ENCODE measurements around the gene SLC9A9. TPM values are rescaled to one million over a fixed set of nuclear protein-coding genes. Genes with fewer than 3 reads are reported as not detected.
"Not testable (repeated sequence)": the region's sequence is repeated elsewhere in the genome, so short reads cannot be mapped to it uniquely, and the experiment has no call there.

SLC9A9 gene
- total RNA-seq, 3 donors from 2014 or later (not counting 1 experiment from before 2014, with no cell fraction given): 24.0 to 29.1 (median 27.2) TPM

GRCh38 chr3:143283432-143284128, 564.7 kb downstream of the SLC9A9 start:
- Histone ChIP-seq H3K9me3 (ENCODE audit: control insufficient read depth, insufficient read depth, low read length) (no peaks in the 10 kb centered on the region), H3K4me3 (ENCODE audit: low read length) (no peak overlapping the region), H3K4me1 (ENCODE audit: control insufficient read depth, insufficient read depth, low read length) (peaks cover 51% of the 10 kb centered on the region), H3K27ac (ENCODE audit: low read length) (peak overlapping the region; percentile 88), H3K36me3 (ENCODE audit: control insufficient read depth, insufficient read depth, low read length) (no peaks in the 10 kb centered on the region), H3K27me3 (ENCODE audit: control insufficient read depth, insufficient read depth, low read length) (no peaks in the 10 kb centered on the region)
- intact Hi-C loops (cut with micrococcal nuclease): no loop called here
- Mint-ChIP-seq H3K27ac (peak overlapping the region; percentile 91 to 98), H3K27me3 (ENCODE audit: low read depth in 2 of 2) (no peaks in the 10 kb centered on the region), H3K9me3 (no peaks in the 10 kb centered on the region), H3K4me1 (peaks cover 80% of the 10 kb centered on the region in 2 donors), H3K4me3 (no peak overlapping the region), H3K36me3 (no peaks in the 10 kb centered on the region)
- 100% methylated on average over 1 of the region's 4 CpGs for WGBS (ENCODE audit: insufficient coverage)
- no peak for DNase-seq
- TF ChIP-seq, protein P1, sequence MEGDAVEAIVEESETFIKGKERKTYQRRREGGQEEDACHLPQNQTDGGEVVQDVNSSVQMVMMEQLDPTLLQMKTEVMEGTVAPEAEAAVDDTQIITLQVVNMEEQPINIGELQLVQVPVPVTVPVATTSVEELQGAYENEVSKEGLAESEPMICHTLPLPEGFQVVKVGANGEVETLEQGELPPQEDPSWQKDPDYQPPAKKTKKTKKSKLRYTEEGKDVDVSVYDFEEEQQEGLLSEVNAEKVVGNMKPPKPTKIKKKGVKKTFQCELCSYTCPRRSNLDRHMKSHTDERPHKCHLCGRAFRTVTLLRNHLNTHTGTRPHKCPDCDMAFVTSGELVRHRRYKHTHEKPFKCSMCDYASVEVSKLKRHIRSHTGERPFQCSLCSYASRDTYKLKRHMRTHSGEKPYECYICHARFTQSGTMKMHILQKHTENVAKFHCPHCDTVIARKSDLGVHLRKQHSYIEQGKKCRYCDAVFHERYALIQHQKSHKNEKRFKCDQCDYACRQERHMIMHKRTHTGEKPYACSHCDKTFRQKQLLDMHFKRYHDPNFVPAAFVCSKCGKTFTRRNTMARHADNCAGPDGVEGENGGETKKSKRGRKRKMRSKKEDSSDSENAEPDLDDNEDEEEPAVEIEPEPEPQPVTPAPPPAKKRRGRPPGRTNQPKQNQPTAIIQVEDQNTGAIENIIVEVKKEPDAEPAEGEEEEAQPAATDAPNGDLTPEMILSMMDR (IDR thresholded peaks at IDR 0.05): no peak
- no peak for ATAC-seq

DNA sequence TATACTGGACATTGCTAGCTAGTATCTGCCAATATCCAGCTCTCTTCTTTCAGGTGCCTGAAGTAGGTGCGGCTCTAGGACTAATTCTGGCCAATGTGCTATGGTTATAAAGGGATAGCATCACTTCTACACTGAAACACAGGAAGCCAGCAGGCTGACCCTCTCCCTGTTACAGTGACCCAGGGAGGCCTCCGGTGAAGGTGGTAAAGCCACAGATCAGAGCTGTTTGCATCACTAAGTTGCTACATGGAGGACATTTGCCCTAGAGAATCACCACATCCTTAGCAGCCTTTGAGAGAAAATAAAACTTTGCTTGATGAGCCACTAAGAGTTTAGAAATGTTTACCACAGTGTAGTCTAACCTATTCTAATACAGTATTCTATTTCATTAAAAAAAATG, 567.3 kb downstream of the SLC9A9 start:
- ATAC-seq (peak; percentile 79 to 96 (median 87)), DNase-seq (peak; percentile 20 to 59)
- Histone ChIP-seq H3K36me3 (ENCODE audit: control insufficient read depth, insufficient read depth, low read length) (no peaks in the 10 kb centered on the region), H3K4me1 (ENCODE audit: control insufficient read depth, insufficient read depth, low read length) (peaks cover 60% of the 10 kb centered on the region), H3K27me3 (ENCODE audit: control insufficient read depth, insufficient read depth, low read length) (no peaks in the 10 kb centered on the region), H3K9me3 (ENCODE audit: control insufficient read depth, insufficient read depth, low read length) (no peaks in the 10 kb centered on the region), H3K4me3 (ENCODE audit: low read length) (no peak overlapping the region), H3K27ac (ENCODE audit: low read length) (peak overlapping the region; percentile 88)
- peak overlapping the region; percentile 70 for H3K4me3 Mint-ChIP-seq
- H3K4me1 Mint-ChIP-seq: peaks cover 87 to 90% of the 10 kb centered on the region in 2 donors
- TF ChIP-seq, protein P1 (IDR thresholded peaks at IDR 0.05): no peak
- intact Hi-C loops (cut with micrococcal nuclease): loop anchor here (1.0 to 2.0 kb wide), 4 partner anchors 20 to 160 kb away; no protein-coding TSS in a partner anchor
- 23% methylated on average over 2 of the region's 2 CpGs for WGBS (ENCODE audit: insufficient coverage)
- peak overlapping the region; percentile 91 to 98 for H3K27ac Mint-ChIP-seq
- no peaks in the 10 kb centered on the region for H3K36me3 Mint-ChIP-seq
- H3K9me3 Mint-ChIP-seq: no peaks in the 10 kb centered on the region
- H3K27me3 Mint-ChIP-seq (ENCODE audit: low read depth in 2 of 2): no peaks in the 10 kb centered on the region

GRCh38 chr3:143279567-143279966, 568.7 kb downstream of the SLC9A9 start:
- not testable (repeated sequence) for H3K9me3 Mint-ChIP-seq

GRCh38 chr3:143278721-143279120, 569.5 kb downstream of the SLC9A9 start:
- no peaks in the 10 kb centered on the region for H3K27me3 ChIP-seq (ENCODE audit: control insufficient read depth, insufficient read depth, low read length)
- no peaks in the 10 kb centered on the region for H3K9me3 ChIP-seq (ENCODE audit: control insufficient read depth, insufficient read depth, low read length)
- Mint-ChIP-seq H3K4me3 (peak overlapping the region; percentile 62), H3K36me3 (no peaks in the 10 kb centered on the region), H3K27me3 (ENCODE audit: low read depth in 2 of 2) (no peaks in the 10 kb centered on the region), H3K27ac (peak overlapping the region; percentile 17 to 76), H3K4me1 (peaks cover 88 to 96% of the 10 kb centered on the region in 2 donors), H3K9me3 (no peaks in the 10 kb centered on the region)
- ATAC-seq: no peak
- intact Hi-C loops (cut with micrococcal nuclease): loop anchor here (5.0 kb wide), 1 partner anchor 106 kb away; no protein-coding TSS in a partner anchor
- H3K4me3 ChIP-seq (ENCODE audit: low read length): no peak overlapping the region
- TF ChIP-seq, protein P1 (IDR thresholded peaks at IDR 0.05): no peak
- H3K4me1 ChIP-seq (ENCODE audit: control insufficient read depth, insufficient read depth, low read length): peaks cover 62% of the 10 kb centered on the region
- no peaks in the 10 kb centered on the region for H3K36me3 ChIP-seq (ENCODE audit: control insufficient read depth, insufficient read depth, low read length)
- no peak for DNase-seq
- WGBS (ENCODE audit: insufficient coverage): 55% methylated on average over 1 of the region's 1 CpG
- H3K27ac ChIP-seq (ENCODE audit: low read length): peak overlapping the region; percentile 1

More at GRCh38 chr3:143279567-143279966, 568.7 kb downstream of the SLC9A9 start:
- not testable (repeated sequence) for H3K4me3 ChIP-seq (ENCODE audit: low read length); DNase-seq; H3K27me3 Mint-ChIP-seq (ENCODE audit: low read depth in 2 of 2); ATAC-seq; H3K4me3 Mint-ChIP-seq; H3K27me3 ChIP-seq (ENCODE audit: control insufficient read depth, insufficient read depth, low read length); H3K36me3 Mint-ChIP-seq; H3K27ac ChIP-seq (ENCODE audit: low read length); H3K36me3 ChIP-seq (ENCODE audit: control insufficient read depth, insufficient read depth, low read length); H3K9me3 ChIP-seq (ENCODE audit: control insufficient read depth, insufficient read depth, low read length)
- H3K4me1 ChIP-seq (ENCODE audit: control insufficient read depth, insufficient read depth, low read length): peaks cover 62% of the 10 kb centered on the region
- intact Hi-C loops (cut with micrococcal nuclease): loop anchor here (5.0 kb wide), 1 partner anchor 107 kb away; no protein-coding TSS in a partner anchor
- Mint-ChIP-seq H3K27ac (peak overlapping the region; percentile 91 to 98), H3K4me1 (peaks cover 90 to 91% of the 10 kb centered on the region in 2 donors)
- 92% methylated on average over 5 of the region's 5 CpGs for WGBS (ENCODE audit: insufficient coverage)

All from natural killer cell (primary cell).